ENCODE results near the gene CCDC8. TPM values are rescaled to one million over a fixed set of nuclear protein-coding genes. Genes with fewer than 3 reads are reported as not detected.

Gene CCDC8
- total and polyA plus RNA-seq, 2 donors (not counting 3 experiments of a cell fraction or from before 2014, with no cell fraction given) = 0.18 to 0.75 TPM

GRCh38 chr19:46380690-46381089, 32.7 kb downstream of the CCDC8 start:
- dilution Hi-C loops (cut with MboI; ENCODE audit: extremely low pct_ligation_motif_present, low sequenced_read_pairs) = no loop called here
- Histone ChIP-seq H3K4me1 (ENCODE audit: control insufficient read depth, extremely low read depth, insufficient read depth, low read length) (no peaks in the 10 kb centered on the region), H3K4me3 (replicated peaks in 1 of 3; ENCODE audit: insufficient read depth in 1 of 3, low read depth in 1 of 3, low read length in 3 of 3) (no peak overlapping the region), H3K9me1 (replicated peaks; ENCODE audit: control insufficient read depth, extremely low read depth, insufficient read depth, low read length) (no peaks in the 10 kb centered on the region), H3K4me2 (ENCODE audit: insufficient read depth, low read length) (no peak overlapping the region), H2AFZ (ENCODE audit: low read depth, low read length) (no peak overlapping the region), H3K79me2 (ENCODE audit: control insufficient read depth, insufficient read depth, low read length) (peaks cover 19% of the 10 kb centered on the region), H3K27me3 (ENCODE audit: control insufficient read depth in 2 of 2, insufficient read depth in 2 of 2, low read length in 2 of 2) (no peaks in the 10 kb centered on the region), H4K20me1 (replicated peaks; ENCODE audit: control insufficient read depth, extremely low read depth, insufficient read depth, low read length) (no peaks in the 10 kb centered on the region), H3K36me3 (ENCODE audit: control insufficient read depth in 2 of 2, extremely low read depth in 1 of 2, insufficient read depth in 2 of 2, low read length in 2 of 2) (peaks cover 28 to 38% of the 10 kb centered on the region in 2 experiments), H3K9ac (replicated peaks; ENCODE audit: extremely low read depth, insufficient read depth, low read length) (no peak overlapping the region), H3K9me3 (replicated peaks; ENCODE audit: control insufficient read depth, insufficient read depth, low read length) (no peaks in the 10 kb centered on the region), H3K27ac (ENCODE audit: insufficient read depth, low read depth, low read length) (no peak overlapping the region)
- ChIA-PET POLR2A (no interaction called here), CTCF (interaction anchor here (1.3 kb wide), 1 partner anchor 100 kb away, joined by 3 read pairs; no protein-coding TSS in a partner anchor)
- intact Hi-C loops (cut with micrococcal nuclease) = no loop called here
- BruUV-seq (replicated peaks) = no TSS peak
- peak; percentile 34 for DNase-seq (ENCODE audit: low read depth, low spot score)
- TF ChIP-seq JUN (IDR thresholded peaks at IDR 0.05; ENCODE audit: borderline replicate concordance, insufficient read depth, insufficient read length, low read depth) (no peak), CTCF (IDR thresholded peaks at IDR 0.05; ENCODE audit: extremely low read depth in 1 of 2, insufficient read depth in 1 of 2, low read depth in 1 of 2, low read length in 2 of 2) (no peak)
- no peak for FAIRE-seq

- Histone ChIP-seq H3K79me2 (ENCODE audit: control insufficient read depth, insufficient read depth, low read length) (peaks cover 35% of the 10 kb centered on the region), H3K36me3 (ENCODE audit: control insufficient read depth in 2 of 2, extremely low read depth in 1 of 2, insufficient read depth in 2 of 2, low read length in 2 of 2) (peaks cover 24% of the 10 kb centered on the region in 2 experiments), H4K20me1 (replicated peaks; ENCODE audit: control insufficient read depth, extremely low read depth, insufficient read depth, low read length) (no peaks in the 10 kb centered on the region), H3K4me1 (ENCODE audit: control insufficient read depth, extremely low read depth, insufficient read depth, low read length) (peaks cover 11% of the 10 kb centered on the region), H3K27ac (ENCODE audit: insufficient read depth, low read depth, low read length) (no peak overlapping the region), H3K27me3 (ENCODE audit: control insufficient read depth in 2 of 2, insufficient read depth in 2 of 2, low read length in 2 of 2) (no peaks in the 10 kb centered on the region), H3K4me2 (ENCODE audit: insufficient read depth, low read length) (no peak overlapping the region), H2AFZ (ENCODE audit: low read depth, low read length) (no peak overlapping the region), H3K4me3 (replicated peaks in 1 of 3; ENCODE audit: insufficient read depth in 1 of 3, low read depth in 1 of 3, low read length in 3 of 3) (no peak overlapping the region), H3K9ac (replicated peaks; ENCODE audit: extremely low read depth, insufficient read depth, low read length) (no peak overlapping the region), H3K9me1 (replicated peaks; ENCODE audit: control insufficient read depth, extremely low read depth, insufficient read depth, low read length) (no peaks in the 10 kb centered on the region), H3K9me3 (replicated peaks; ENCODE audit: control insufficient read depth, insufficient read depth, low read length) (no peaks in the 10 kb centered on the region)
- BruUV-seq (replicated peaks) = no TSS peak
- dilution Hi-C loops (cut with MboI; ENCODE audit: extremely low pct_ligation_motif_present, low sequenced_read_pairs) = no loop called here
- FAIRE-seq (no peak), DNase-seq (ENCODE audit: low read depth, low spot score) (peak; percentile 36)
- TF ChIP-seq POLR2A (IDR thresholded peaks at IDR 0.05; ENCODE audit: low read depth, low read length) (no peak), MYC (IDR thresholded peaks at IDR 0.05; ENCODE audit: low read depth, low read length) (no peak), JUN (IDR thresholded peaks at IDR 0.05; ENCODE audit: borderline replicate concordance, insufficient read depth, insufficient read length, low read depth) (no peak), GATA2 (IDR thresholded peaks at IDR 0.05; ENCODE audit: insufficient read depth, insufficient read length, low read depth, low read length) (no peak), EZH2 (IDR thresholded peaks at IDR 0.05; ENCODE audit: borderline replicate concordance, low read depth, low read length, severe bottlenecking) (no peak), FOS (IDR thresholded peaks at IDR 0.05; ENCODE audit: borderline replicate concordance, insufficient read depth, low read length) (no peak), CTCF (IDR thresholded peaks at IDR 0.05; ENCODE audit: extremely low read depth in 1 of 2, insufficient read depth in 1 of 2, low read depth in 1 of 2, low read length in 2 of 2) (no peak), POLR2AphosphoS5 (IDR thresholded peaks at IDR 0.05; ENCODE audit: insufficient read depth, low read depth, low read length) (no peak)
- TF ChIP-seq, protein P1, sequence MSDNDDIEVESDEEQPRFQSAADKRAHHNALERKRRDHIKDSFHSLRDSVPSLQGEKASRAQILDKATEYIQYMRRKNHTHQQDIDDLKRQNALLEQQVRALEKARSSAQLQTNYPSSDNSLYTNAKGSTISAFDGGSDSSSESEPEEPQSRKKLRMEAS (IDR thresholded peaks at IDR 0.05; ENCODE audit: insufficient read depth, insufficient read length) = no peak
- ChIA-PET POLR2A (no interaction called here), CTCF (interaction anchor here (1.5 kb wide), 1 partner anchor 98 kb away, joined by 8 read pairs; no protein-coding TSS in a partner anchor)
- intact Hi-C loops (cut with micrococcal nuclease) = no loop called here
These were observed 35.1 kb downstream of the CCDC8 start for GRCh38 chr19:46378268-46378667.
